Left colon (tissue), 2 donors: ENCODE data around the gene CCDC137. TPM values are rescaled to one million over a fixed set of nuclear protein-coding genes. Genes with fewer than 3 reads are reported as not detected.

Experiments used
- ATAC-seq: fragments of 200-7000 bp; cut with Tn5 transposase; one replicate; pipeline ENCODE4 v1.9.1; 2020; ENCODE audit warnings: mild to moderate bottlenecking, moderate library complexity
- DNase-seq, 2 donors: peaks; one replicate each; pipeline ENCODE4 v3.0.0-alpha.2; 2020
- intact Hi-C, 2 donors: fragments of 100-400 bp; cut with DNase I in 1 of 2; cut with micrococcal nuclease in 1 of 2; formaldehyde crosslinking; loops; one replicate each; pipeline versions ENCODE4 v1.11.2 to v1.14.0; 2022; cut with DNase I, micrococcal nuclease
- total RNA-seq, 2 donors: library from RNA; stranded (reverse); fragmentation: NEBNext Ultra II Directional; extraction: Animal tissue kit (Norgen Biotek cat#: 25700); gene quantifications; one replicate each; pipeline ENCODE4 v1.2.1, GENCODE V29; 2021
- donor health status: DM: no; HTN: no; CAD: no.
- donor health status: DM: yes; HTN: yes; CAD: no.

CCDC137 gene
- total RNA-seq, 2 donors from 2014 or later, result 14.0 to 19.4 TPM

GRCh38 chr17:81695211-81695610, 28.7 kb downstream of the CCDC137 start:
- peak; percentile 3 for ATAC-seq
- no peak for DNase-seq
- intact Hi-C loops, result no loop called here

- DNase-seq, result no peak
- intact Hi-C loops, result no loop called here
- no peak for ATAC-seq
These were observed 29.3 kb downstream of the CCDC137 start for GRCh38 chr17:81695801-81696200.

- DNase-seq (no peak), ATAC-seq (peak; percentile 3)
- intact Hi-C loops, result no loop called here
These were observed 29.8 kb downstream of the CCDC137 start for GRCh38 chr17:81696218-81696941.

GRCh38 chr17:81697261-81698044, 30.9 kb downstream of the CCDC137 start:
- intact Hi-C loops, result no loop called here
- no peak for ATAC-seq
- no peak for DNase-seq

- ATAC-seq (no peak), DNase-seq (no peak)
- intact Hi-C loops, result no loop called here
These were observed 34.1 kb downstream of the CCDC137 start for GRCh38 chr17:81700353-81701287.

GRCh38 chr17:81701288-81702071, 34.9 kb downstream of the CCDC137 start:
- intact Hi-C loops, result no loop called here
- peak; percentile 9 for ATAC-seq
- no peak for DNase-seq

GRCh38 chr17:81702934-81703746, 36.6 kb downstream of the CCDC137 start, which contains the start of gene MRPL12:
MRPL12 (plus strand) TSS chr17:81703367; CDS start chr17:81703502, 135 bp downstream.
- ATAC-seq, result peak; percentile 89
- DNase-seq, result peak; percentile 92 to 97
- intact Hi-C loops, result no loop called here

GRCh38 chr17:81703747-81704654, 37.5 kb downstream of the CCDC137 start:
- intact Hi-C loops, result no loop called here
- DNase-seq, result peak in 1 of 2 donors; percentile 41
- peak; percentile 27 for ATAC-seq

- ATAC-seq (no peak), DNase-seq (no peak)
- intact Hi-C loops, result no loop called here
These were observed 39.1 kb downstream of the CCDC137 start for GRCh38 chr17:81705518-81706231.

- intact Hi-C loops, result no loop called here
- DNase-seq, result no peak
- no peak for ATAC-seq
These were observed 39.7 kb downstream of the CCDC137 start for GRCh38 chr17:81706232-81706611.

- no peak for ATAC-seq
- no peak for DNase-seq
- intact Hi-C loops, result no loop called here
These were observed 40.5 kb downstream of the CCDC137 start for GRCh38 chr17:81706757-81707624.

GRCh38 chr17:81707725-81708646, 41.4 kb downstream of the CCDC137 start:
- ATAC-seq (no peak), DNase-seq (no peak)
- intact Hi-C loops, result no loop called here

GRCh38 chr17:81708739-81709185, 42.2 kb downstream of the CCDC137 start:
- intact Hi-C loops, result no loop called here
- no peak for DNase-seq
- ATAC-seq, result no peak
